ENCODE data around the gene SIRT7. TPM values are rescaled to one million over a fixed set of nuclear protein-coding genes. Genes with fewer than 3 reads are reported as not detected.

Gene SIRT7
- total RNA-seq, 2 donors from 2014 or later = 11.8 to 13.1 TPM

DNA sequence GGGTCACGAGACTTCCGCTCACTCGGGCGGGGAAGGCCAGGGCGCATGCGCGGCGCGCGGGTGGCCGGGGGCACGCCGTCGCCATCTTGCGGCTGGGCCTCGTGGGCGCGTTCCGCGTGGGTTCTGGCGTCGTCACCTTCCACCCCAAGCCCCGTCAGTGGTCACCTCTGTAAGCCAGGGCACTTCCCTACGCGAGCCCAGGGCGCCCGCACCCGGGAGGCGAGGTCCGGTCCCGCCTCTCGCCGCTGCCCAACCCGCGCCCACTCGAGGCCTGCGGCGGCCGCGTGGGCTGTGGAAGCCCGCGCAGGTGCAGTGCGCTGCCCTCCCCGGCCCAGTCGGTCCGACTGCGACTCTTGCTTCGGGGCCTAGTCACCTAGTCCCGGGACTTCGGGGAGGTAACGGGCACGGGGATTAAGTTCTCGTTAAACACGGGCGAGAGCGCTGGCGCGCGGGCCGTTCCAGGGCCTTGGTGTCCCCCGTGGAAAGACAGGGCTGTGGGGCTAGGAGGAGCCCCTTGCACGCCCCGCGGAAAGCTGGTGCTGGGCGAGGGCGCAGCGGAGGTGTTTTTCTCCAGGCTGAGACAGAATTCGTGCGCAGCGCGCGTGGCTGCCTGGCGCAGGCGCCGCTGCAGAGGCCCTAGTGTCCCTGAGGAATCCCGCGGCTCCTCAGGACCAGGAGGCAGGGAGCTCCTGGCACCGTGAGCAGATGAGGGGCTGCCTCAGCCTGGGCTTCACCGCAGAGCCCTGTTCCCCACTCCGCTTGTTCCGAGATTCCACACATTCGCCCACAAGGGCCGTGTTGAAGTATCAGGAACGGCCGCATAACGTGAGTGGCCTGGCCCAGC is 46.4 kb downstream of the SIRT7 start:
- peak; percentile 99 for DNase-seq (ENCODE audit: low spot score)
- intact Hi-C loops (cut with DNase I) = no loop called here

DNA sequence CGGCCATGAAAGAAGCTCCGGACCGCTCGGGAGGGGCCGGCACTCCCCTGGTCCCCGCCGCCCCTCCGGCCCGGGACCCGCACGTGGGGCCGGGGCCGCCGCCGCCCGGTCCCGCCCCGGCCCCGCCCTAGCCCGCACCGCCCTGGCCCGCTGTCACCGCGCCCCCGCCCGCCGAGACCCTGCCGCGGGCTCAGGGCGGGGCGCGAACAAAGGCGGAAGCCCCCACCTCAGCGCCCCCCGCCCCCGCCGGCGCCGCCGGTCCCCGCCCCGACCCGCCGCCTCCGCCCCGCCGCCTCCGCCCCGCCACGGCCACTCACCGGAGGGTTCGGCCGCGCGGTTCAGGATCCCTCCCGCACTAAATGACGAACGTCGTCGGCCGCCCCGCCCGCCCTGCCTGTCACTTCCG is 47.0 kb downstream of the SIRT7 start, which contains the start of gene ARHGDIA:
Gene ARHGDIA, minus strand, starts transcription at position 357 of the 406 bp plus-strand sequence. CDS start 1,407 bp downstream, outside the sequence.
- intact Hi-C loops (cut with DNase I) = no loop called here
- no peak for DNase-seq (ENCODE audit: low spot score)

DNA sequence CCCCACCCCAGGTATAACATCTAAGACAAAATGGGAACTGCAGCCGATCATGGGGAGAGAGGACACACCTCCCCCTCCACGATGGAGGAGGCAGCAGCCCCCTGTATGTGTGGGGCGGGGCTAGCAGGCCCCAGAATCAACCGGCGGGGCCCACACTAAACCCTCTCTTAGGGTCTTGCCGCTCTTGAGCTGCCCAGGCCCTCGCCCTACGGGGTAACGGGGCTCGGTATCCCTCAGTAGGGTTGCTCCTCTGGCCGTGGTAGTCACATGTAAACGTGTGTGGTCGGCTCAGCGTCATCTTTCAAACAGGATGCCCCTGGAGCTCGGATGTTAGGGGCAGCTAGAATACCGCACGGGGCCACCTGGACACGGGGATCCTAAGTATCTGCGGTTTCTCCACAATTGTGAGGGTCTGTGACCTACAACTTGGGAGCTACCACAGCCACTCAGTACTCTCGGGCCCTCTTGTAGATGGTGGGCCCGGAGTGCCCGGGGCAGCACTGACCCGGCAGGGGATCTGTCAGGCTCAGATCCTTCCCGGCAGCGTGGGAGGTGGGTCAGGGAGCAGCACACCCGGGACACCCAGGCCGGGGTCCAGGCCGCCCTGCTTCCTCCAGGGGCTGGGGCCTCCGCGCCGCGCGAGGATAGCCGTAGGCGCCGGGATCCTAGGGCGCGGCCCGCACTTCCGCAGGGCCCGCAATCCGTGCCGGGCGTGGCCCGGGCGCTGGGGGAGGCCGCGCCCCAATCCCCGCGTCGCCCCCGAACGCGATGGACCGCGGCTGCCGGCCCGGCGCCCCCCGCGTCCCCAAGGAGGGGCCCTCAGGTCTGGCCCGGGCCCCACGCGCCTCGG is 47.6 kb downstream of the SIRT7 start:
- intact Hi-C loops (cut with DNase I) = no loop called here
- peak; percentile 83 for DNase-seq (ENCODE audit: low spot score)

- peak; percentile 85 for DNase-seq (ENCODE audit: low spot score)
- intact Hi-C loops (cut with DNase I) = no loop called here
Measured at GRCh38 chr17:81869221-81870130, 48.5 kb downstream of the SIRT7 start.

- peak; percentile 88 for DNase-seq (ENCODE audit: low spot score)
- intact Hi-C loops (cut with DNase I) = no loop called here
Measured at GRCh38 chr17:81868674-81869220, 49.2 kb downstream of the SIRT7 start.

GRCh38 chr17:81867991-81868673 is 49.8 kb downstream of the SIRT7 start:
- intact Hi-C loops (cut with DNase I) = no loop called here
- DNase-seq (ENCODE audit: low spot score) = no peak

DNA sequence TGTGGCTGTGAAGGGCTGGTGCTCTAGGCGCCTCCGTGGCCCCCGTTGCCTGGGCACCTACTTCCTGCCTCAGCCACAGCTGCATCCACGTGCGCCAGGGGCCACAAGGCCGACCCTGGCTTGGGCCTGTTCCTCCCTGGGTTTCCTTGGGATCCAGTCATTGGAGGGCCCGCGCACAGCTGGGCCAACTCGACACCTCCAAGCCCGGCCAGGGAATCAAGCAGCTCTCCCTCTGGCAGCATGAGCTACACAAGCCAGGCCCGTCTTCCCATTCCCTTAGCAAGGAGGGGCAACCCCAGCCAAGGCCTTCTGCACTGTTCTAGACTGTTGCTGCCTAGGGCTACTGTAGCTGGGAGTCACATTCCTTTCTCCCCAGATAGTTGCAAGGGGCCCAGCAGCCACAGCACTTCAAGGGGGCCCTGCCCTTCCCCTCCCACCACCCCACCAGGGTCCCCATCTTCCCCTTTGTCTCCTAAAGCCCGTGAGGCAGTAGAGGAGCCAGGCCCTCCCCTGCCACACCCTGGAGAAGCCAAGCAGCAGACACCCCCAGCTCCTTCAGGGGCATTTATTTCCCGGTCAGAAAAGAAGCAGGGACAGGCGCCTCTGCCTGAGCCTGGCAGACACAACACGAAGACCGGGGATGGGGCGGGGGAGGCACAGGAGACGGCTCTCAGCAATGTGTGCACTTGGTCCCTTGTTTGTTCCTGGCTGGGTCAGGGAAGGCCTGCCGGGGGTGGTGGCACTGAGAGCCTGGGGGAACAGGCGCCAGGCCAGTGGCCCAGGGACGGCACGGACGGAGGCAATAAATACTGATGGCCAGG is 50.6 kb downstream of the SIRT7 start:
- intact Hi-C loops (cut with DNase I) = no loop called here
- no peak for DNase-seq (ENCODE audit: low spot score)

- intact Hi-C loops (cut with DNase I) = no loop called here
- DNase-seq (ENCODE audit: low spot score) = no peak
Measured at GRCh38 chr17:81866440-81867169, 51.4 kb downstream of the SIRT7 start.

DNA sequence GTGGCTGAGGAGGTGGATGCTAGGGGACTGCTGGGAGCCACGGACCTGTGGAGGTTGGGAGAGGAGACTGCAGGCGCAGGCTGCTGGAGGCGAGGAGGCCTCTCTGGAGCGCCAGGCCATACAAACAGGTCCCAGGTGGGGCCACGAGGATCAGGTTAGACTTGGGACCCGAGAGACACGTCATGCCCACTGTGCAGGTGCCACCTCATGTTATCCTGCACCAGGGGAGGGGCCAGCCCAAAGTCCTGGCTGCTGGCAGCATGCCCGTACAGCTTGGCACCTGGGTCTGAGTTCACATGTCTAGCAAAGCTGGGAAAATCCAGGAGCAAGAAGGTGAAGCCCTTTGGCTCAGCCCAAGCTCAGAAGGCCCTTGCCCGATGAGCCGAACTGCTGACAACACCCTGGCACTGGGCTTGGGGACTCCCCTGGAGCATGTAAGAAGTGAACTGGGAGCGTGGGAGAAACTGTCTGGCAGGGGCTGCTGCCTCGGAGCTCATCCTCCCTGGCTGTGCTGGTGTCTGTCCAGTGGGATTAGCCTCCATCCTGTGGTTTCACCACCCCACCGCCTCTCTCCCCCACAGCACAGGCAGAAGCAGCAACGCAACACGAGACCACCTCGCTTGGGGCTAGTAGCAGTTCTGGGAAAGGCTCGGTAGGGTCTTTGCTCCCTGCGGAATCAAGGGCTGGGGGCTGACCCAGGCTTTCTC is 52.1 kb downstream of the SIRT7 start:
- no peak for DNase-seq (ENCODE audit: low spot score)
- intact Hi-C loops (cut with DNase I) = no loop called here

DNA sequence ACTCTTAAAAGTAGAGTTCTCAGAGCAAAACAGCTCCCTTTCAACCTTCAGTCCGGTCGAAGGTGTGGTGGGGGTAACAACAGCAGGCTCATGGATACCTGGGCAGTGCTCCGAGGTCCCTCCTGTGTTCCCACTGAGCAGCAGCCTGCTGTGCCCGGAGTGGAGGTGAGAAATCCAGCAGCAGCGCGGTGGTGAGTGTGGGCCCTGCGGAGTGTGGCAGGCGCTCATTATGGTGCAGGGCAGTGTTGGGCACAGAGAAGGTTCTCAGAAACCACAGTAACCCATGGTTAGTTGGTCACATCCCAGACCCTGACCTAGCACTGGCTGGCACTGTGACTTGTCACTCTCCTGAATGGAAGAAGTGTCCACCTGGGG is 52.6 kb downstream of the SIRT7 start:
- no peak for DNase-seq (ENCODE audit: low spot score)
- intact Hi-C loops (cut with DNase I) = no loop called here

- intact Hi-C loops (cut with DNase I) = no loop called here
Measured at GRCh38 chr17:81863833-81864768, 53.9 kb downstream of the SIRT7 start.

DNA sequence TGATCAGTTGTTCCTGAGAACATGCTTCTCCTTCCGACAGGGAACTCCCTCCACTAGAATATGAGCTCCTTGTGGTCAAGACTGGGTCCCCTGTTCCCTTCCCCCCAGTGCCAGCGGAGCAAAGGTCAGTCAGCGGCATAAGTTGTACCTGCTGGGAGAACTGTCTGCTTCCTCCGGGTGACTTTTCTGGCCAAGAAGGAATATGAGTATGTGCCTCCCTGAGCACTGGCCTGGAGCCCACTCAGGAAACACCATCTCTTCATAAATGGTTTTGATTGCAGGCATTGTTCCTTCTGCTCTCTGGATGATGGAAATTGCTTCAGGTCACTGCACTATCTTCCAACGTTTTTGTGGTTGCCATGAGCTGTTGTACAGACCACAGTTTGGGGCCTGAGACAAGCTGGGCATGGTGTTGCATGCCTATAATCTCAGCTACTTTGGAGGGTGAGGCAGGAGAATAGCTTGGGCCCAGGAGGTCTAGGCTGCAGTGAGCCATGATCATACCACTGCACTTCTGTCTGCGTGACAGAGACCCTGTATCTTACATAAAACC is 54.8 kb downstream of the SIRT7 start:
- intact Hi-C loops (cut with DNase I) = no loop called here
- DNase-seq (ENCODE audit: low spot score) = no peak

More at GRCh38 chr17:81863833-81864768, 53.9 kb downstream of the SIRT7 start:
- no peak for DNase-seq (ENCODE audit: low spot score)
